Measurements from ENCODE around the gene TMEM156. TPM values are rescaled to one million over a fixed set of nuclear protein-coding genes. Genes with fewer than 3 reads are reported as not detected.

Gene TMEM156
- total RNA-seq, 1 donor from 2014 or later, result not detected

DNA sequence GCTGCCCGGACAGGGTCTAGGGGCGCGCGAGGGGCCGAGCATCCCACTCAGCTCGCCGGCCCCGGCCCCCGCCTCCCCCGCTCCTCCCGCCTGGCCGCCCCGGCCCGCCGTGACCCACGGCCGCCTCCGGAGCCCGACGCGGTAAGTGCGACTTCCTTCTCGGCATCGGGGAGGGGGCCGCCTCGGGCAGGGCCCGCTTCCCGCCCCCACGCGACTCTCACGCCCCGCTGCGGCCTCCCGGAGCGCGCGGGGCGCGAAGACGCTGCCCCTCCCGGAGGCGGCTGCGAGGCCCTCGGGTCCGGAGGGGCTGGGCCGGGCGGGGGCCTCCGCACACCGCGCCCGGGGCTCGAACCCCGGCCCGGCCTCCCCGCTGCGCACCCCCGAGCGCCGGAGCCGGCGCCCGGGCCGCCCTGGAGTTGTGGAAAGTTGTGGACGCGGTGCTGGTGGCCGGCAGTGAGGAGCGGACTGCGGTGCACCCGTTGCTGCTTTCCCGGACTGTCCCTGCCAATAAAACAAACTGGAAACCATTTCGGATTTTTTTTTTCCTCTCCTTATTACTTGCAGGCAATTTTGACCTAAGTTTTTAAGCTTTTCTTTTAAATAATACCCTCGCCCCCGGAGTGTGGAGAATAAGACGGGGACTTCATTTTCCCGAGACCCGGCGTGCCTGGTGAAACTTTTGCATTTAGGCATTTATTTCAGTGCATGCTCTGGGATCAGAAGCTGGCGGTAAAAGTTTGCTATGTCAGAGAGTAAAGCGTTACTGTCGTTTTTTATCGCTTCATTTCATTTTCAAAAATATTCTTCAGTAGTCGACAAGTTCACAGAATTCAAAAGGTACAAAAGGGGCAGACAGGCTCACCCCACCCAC lies 13.0 kb upstream of the TMEM156 start:
- TF ChIP-seq, protein P1, sequence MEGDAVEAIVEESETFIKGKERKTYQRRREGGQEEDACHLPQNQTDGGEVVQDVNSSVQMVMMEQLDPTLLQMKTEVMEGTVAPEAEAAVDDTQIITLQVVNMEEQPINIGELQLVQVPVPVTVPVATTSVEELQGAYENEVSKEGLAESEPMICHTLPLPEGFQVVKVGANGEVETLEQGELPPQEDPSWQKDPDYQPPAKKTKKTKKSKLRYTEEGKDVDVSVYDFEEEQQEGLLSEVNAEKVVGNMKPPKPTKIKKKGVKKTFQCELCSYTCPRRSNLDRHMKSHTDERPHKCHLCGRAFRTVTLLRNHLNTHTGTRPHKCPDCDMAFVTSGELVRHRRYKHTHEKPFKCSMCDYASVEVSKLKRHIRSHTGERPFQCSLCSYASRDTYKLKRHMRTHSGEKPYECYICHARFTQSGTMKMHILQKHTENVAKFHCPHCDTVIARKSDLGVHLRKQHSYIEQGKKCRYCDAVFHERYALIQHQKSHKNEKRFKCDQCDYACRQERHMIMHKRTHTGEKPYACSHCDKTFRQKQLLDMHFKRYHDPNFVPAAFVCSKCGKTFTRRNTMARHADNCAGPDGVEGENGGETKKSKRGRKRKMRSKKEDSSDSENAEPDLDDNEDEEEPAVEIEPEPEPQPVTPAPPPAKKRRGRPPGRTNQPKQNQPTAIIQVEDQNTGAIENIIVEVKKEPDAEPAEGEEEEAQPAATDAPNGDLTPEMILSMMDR (IDR thresholded peaks at IDR 0.05; ENCODE audit: unreplicated experiment), result no peak
- Mint-ChIP-seq H3K4me3 (ENCODE audit: unreplicated experiment) (peak overlapping the region; percentile 98), H3K27ac (ENCODE audit: unreplicated experiment) (peak overlapping the region; percentile 85), H3K9me3 (ENCODE audit: unreplicated experiment) (no peaks in the 10 kb centered on the region), H3K27me3 (ENCODE audit: unreplicated experiment) (peaks cover 11% of the 10 kb centered on the region), H3K4me1 (ENCODE audit: unreplicated experiment) (peaks cover 37% of the 10 kb centered on the region), H3K36me3 (ENCODE audit: low read depth, unreplicated experiment) (peaks cover 3% of the 10 kb centered on the region)
- peak; percentile 55 for DNase-seq (ENCODE audit: low spot score)

DNA sequence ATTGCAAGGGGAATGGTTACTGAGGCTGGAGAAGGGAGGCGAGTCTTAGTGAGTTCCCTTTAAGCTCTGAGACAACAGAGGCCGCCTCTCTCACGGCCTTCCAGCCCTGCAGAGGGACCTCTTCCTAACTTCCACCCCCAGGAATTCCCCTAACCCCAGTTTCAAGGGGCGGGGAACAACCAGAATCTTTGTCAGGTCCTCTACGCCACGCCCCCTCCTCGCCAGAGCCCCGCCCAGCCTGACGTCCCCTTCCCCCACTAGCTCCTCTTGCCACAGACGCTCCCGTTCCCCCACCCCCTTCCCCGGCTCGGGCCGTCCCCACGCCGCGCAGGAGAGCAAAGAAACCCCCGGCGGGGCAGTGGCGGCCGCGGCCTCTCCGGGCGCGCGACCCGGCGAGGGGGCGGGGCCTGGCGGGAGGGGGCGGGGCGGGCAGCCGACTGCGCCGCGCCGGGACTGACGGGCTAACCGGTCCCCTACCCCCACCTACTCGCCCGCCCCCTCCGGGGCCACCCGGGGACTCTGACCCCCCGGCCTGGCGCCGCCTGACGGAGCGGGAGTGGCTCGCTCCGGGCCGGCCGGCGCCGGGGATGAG lies 12.3 kb upstream of the TMEM156 start:
- Mint-ChIP-seq H3K4me3 (ENCODE audit: unreplicated experiment) (peak overlapping the region; percentile 92), H3K27ac (ENCODE audit: unreplicated experiment) (peak overlapping the region; percentile 98), H3K9me3 (ENCODE audit: unreplicated experiment) (no peaks in the 10 kb centered on the region), H3K27me3 (ENCODE audit: unreplicated experiment) (peaks cover 11% of the 10 kb centered on the region), H3K4me1 (ENCODE audit: unreplicated experiment) (peaks cover 37% of the 10 kb centered on the region), H3K36me3 (ENCODE audit: low read depth, unreplicated experiment) (peaks cover 3% of the 10 kb centered on the region)
- TF ChIP-seq, protein P1 (IDR thresholded peaks at IDR 0.05; ENCODE audit: unreplicated experiment), result no peak
- peak; percentile 92 for DNase-seq (ENCODE audit: low spot score)

DNA sequence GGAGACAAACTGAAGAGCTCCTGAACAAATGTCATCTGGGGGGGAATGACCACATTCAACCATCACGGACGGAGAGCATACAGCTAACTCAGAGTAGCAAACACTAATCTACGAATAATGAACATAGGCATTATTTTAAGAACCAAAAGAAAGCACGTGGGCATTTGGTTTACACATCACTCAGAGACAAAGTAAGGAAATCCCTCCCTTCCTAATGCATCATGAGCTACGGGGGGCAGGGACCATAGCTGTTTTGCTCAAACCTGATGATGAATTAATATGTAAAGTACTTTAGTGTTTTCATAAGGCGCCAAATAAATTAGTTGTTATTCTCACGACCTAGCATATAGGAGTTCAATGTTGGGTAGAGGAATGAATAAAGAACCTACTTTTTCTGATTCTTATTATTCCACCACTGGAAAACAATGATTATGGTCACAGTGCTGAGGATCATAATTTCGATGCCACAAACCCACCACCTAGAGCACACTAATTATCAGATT lies 11.7 kb upstream of the TMEM156 start:
- TF ChIP-seq, protein P1 (IDR thresholded peaks at IDR 0.05; ENCODE audit: unreplicated experiment), result no peak
- Mint-ChIP-seq H3K4me3 (ENCODE audit: unreplicated experiment) (peak overlapping the region; percentile 92), H3K9me3 (ENCODE audit: unreplicated experiment) (no peaks in the 10 kb centered on the region), H3K27ac (ENCODE audit: unreplicated experiment) (peak overlapping the region; percentile 98), H3K36me3 (ENCODE audit: low read depth, unreplicated experiment) (peaks cover 3% of the 10 kb centered on the region), H3K27me3 (ENCODE audit: unreplicated experiment) (peaks cover 11% of the 10 kb centered on the region), H3K4me1 (ENCODE audit: unreplicated experiment) (peaks cover 37% of the 10 kb centered on the region)
- DNase-seq (ENCODE audit: low spot score), result peak; percentile 14

DNA sequence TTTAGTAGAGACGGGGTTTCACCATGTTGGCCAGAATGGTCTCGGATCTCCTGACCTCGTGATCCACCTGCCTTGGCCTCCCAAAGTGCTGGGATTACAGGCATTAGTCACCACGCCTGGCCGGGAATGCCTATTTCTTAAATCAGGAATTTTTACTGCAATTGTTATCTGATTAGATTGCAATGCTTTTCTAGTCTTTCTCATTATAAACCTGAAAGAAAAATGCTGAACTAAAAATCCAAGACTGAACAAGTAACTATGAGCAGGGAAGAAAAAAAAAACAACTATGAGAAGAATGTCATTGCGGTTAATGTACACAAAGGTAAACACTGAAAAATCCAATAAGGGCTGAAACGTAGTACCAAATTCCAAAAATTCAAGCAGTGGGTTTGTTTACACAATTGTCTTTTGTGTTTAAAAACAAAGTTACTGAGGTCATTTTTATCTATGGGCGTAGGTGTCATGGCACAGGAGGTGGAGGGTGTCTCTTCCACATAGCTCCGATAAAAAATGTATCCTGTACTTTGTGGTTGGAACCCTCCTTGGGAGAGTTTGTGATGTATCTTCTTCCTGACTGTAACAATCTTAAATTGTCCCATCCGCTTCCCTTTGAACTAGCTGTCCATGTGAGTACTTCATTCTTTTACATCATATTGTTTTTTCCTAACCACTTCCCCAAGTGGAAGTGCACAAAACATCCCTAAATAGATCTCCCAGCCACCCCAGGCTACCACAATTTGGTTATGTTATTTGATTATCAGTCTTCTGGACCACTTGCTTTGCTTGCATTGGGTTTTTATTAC lies 11.1 kb upstream of the TMEM156 start:
- H3K4me1 Mint-ChIP-seq (ENCODE audit: unreplicated experiment), result peaks cover 37% of the 10 kb centered on the region
- no peak for DNase-seq (ENCODE audit: low spot score)
- H3K27me3 Mint-ChIP-seq (ENCODE audit: unreplicated experiment), result peaks cover 11% of the 10 kb centered on the region
- H3K36me3 Mint-ChIP-seq (ENCODE audit: low read depth, unreplicated experiment), result peaks cover 3% of the 10 kb centered on the region
- H3K4me3 Mint-ChIP-seq (ENCODE audit: unreplicated experiment), result peak overlapping the region; percentile 92
- peak overlapping the region; percentile 98 for H3K27ac Mint-ChIP-seq (ENCODE audit: unreplicated experiment)
- TF ChIP-seq, protein P1 (IDR thresholded peaks at IDR 0.05; ENCODE audit: unreplicated experiment), result no peak
- H3K9me3 Mint-ChIP-seq (ENCODE audit: unreplicated experiment), result no peaks in the 10 kb centered on the region
